IMR-90 (cell line): Measurements from ENCODE around the gene UMOD. TPM values are rescaled to one million over a fixed set of nuclear protein-coding genes. Genes with fewer than 3 reads are reported as not detected.

Source experiments
- ATAC-seq: fragments of 200-7000 bp; cut with Tn5 transposase; 2 replicates; pipeline ENCODE4 v1.9.1; 2020; ENCODE audit warnings: low read depth, mild to moderate bottlenecking, moderate library complexity
- BruUV-seq: library from RNA; stranded (reverse); fragments of 400-500 nt; replicated peaks from 2 replicates; lab custom pipeline; 2021; lab: Mats Ljungman, UMichigan
- CTCF ChIA-PET: fragments of 300-600 bp; formaldehyde crosslinking; extraction: SDS; loops from one replicate; lab custom pipeline; 2021; ENCODE audit warnings: antibody characterized with exemption; lab: Yijun Ruan, JAX
- POLR2A ChIA-PET: fragments of 300-600 bp; sonication (Branson Sonifier 250); formaldehyde crosslinking; loops from one replicate; lab custom pipeline; 2022; ENCODE audit warnings: antibody characterized with exemption; ENCODE audit not compliant: unreplicated experiment; lab: Charles Lee
- DNase-seq: peaks from one replicate; pipeline ENCODE4 v3.0.0; 2013
- H2AFZ ChIP-seq: replicated peaks from 2 replicates; pipeline ENCODE3; 2013; ENCODE audit warnings: low read length, mild to moderate bottlenecking; ENCODE audit not compliant: poor library complexity
- H2AK5ac ChIP-seq: 2 replicates; pipeline ENCODE4 v1.6.1; 2013; ENCODE audit warnings: low read depth, low read length, inconsistent platforms
- H2AK9ac ChIP-seq: replicated peaks from 2 replicates; pipeline ENCODE3; 2013; ENCODE audit warnings: mild to moderate bottlenecking, low read depth, low read length, moderate library complexity; ENCODE audit not compliant: poor library complexity
- H2BK120ac ChIP-seq: 2 replicates; pipeline ENCODE4 v1.6.1; 2013; ENCODE audit warnings: low read depth, low read length, inconsistent platforms
- H2BK15ac ChIP-seq: 3 replicates; pipeline ENCODE4 v1.6.1; 2013; ENCODE audit warnings: low read depth, low read length, inconsistent platforms
- H2BK20ac ChIP-seq: 2 replicates; pipeline ENCODE4 v1.6.1; 2013; ENCODE audit warnings: low read depth, mild to moderate bottlenecking, inconsistent platforms, low read length, moderate library complexity
- H2BK5ac ChIP-seq: 2 replicates; pipeline ENCODE4 v1.6.1; 2013; ENCODE audit warnings: mild to moderate bottlenecking, low read depth, low read length, inconsistent platforms; ENCODE audit not compliant: poor library complexity, severe bottlenecking
- H3K14ac ChIP-seq: replicated peaks from 2 replicates; pipeline ENCODE4 v1.6.1; 2013; ENCODE audit warnings: low read depth, low read length, inconsistent platforms
- H3K18ac ChIP-seq: 2 replicates; pipeline ENCODE4 v1.6.1; 2013; ENCODE audit warnings: low read depth, low read length, control low read depth
- H3K23ac ChIP-seq: 2 replicates; pipeline ENCODE4 v1.6.1; 2013; ENCODE audit warnings: low read depth, low read length, inconsistent platforms
- H3K27ac ChIP-seq: 2 replicates; pipeline ENCODE4 v1.5.1; 2013; ENCODE audit warnings: mild to moderate bottlenecking, control low read depth, low read length; ENCODE audit not compliant: insufficient read depth
- H3K27me3 ChIP-seq: 2 replicates; pipeline ENCODE4 v1.6.1; 2013; ENCODE audit warnings: low read length; ENCODE audit not compliant: control insufficient read depth, insufficient read depth
- H3K36me3 ChIP-seq: 2 replicates; pipeline ENCODE4 v1.6.1; 2013; ENCODE audit warnings: low read length, mixed read lengths; ENCODE audit not compliant: control insufficient read depth, insufficient read depth
- H3K4ac ChIP-seq: 2 replicates; pipeline ENCODE4 v1.6.1; 2013; ENCODE audit warnings: low read depth, low read length, inconsistent platforms
- H3K4me1 ChIP-seq: 2 replicates; pipeline ENCODE4 v1.6.1; 2013; ENCODE audit warnings: low read length, mixed read lengths; ENCODE audit not compliant: control insufficient read depth, insufficient read depth
- H3K4me2 ChIP-seq: 2 replicates; pipeline ENCODE4 v1.6.1; 2013; ENCODE audit warnings: low read depth, mild to moderate bottlenecking, control low read depth, low read length, moderate library complexity
- H3K4me3 ChIP-seq: 2 replicates; pipeline ENCODE4 v1.5.1; 2013; ENCODE audit warnings: low read depth, mild to moderate bottlenecking, control low read depth, low read length, moderate library complexity; ENCODE audit not compliant: insufficient read depth
- H3K56ac ChIP-seq: 2 replicates; pipeline ENCODE4 v1.6.1; 2013; ENCODE audit warnings: low read length, inconsistent platforms; ENCODE audit not compliant: insufficient read depth; ENCODE audit errors: extremely low read depth
- H3K79me1 ChIP-seq, 2 experiments: 2 replicates each; pipeline ENCODE4 v1.6.1; 2013; ENCODE audit warnings: low read length in 2 of 2, inconsistent platforms in 1 of 2, low read depth in 1 of 2
- H3K9ac ChIP-seq: 2 replicates; pipeline ENCODE4 v1.6.1; 2013; ENCODE audit warnings: low read depth, low read length, control low read depth
- H3K9me1 ChIP-seq: 2 replicates; pipeline ENCODE4 v1.6.1; 2013; ENCODE audit warnings: low read length, inconsistent platforms; ENCODE audit not compliant: insufficient read depth
- H3K9me3 ChIP-seq: 2 replicates; pipeline ENCODE4 v1.6.1; 2013; ENCODE audit warnings: low read length; ENCODE audit not compliant: control insufficient read depth, insufficient read depth
- H4K20me1 ChIP-seq: 2 replicates; pipeline ENCODE4 v1.6.1; 2013; ENCODE audit warnings: low read length, inconsistent platforms; ENCODE audit not compliant: insufficient read depth
- H4K5ac ChIP-seq: 2 replicates; pipeline ENCODE4 v1.6.1; 2013; ENCODE audit warnings: mild to moderate bottlenecking, low read depth, low read length, control low read depth
- H4K8ac ChIP-seq, 2 experiments: 2 replicates each; pipeline ENCODE4 v1.6.1; 2013; ENCODE audit warnings: low read depth in 2 of 2, low read length in 2 of 2, control low read depth in 1 of 2, inconsistent platforms in 1 of 2
- H4K91ac ChIP-seq: 2 replicates; pipeline ENCODE4 v1.6.1; 2013; ENCODE audit warnings: low read depth, low read length, inconsistent platforms; ENCODE audit not compliant: insufficient read depth
- BHLHE40 ChIP-seq: fragments of 150-350 bp; IDR thresholded peaks from 2 replicates; pipeline ENCODE4 v1.6.1; 2016; ENCODE audit warnings: mild to moderate bottlenecking, low read depth, low read length
- CHD1 ChIP-seq: IDR thresholded peaks from 2 replicates; pipeline ENCODE4 v1.6.1; 2012; ENCODE audit warnings: low read depth, low read length, improper control_type of control experiment
- MAFK ChIP-seq: IDR thresholded peaks from 2 replicates; pipeline ENCODE4 v1.6.1; 2012; ENCODE audit warnings: low read depth, low read length, improper control_type of control experiment
- MAZ ChIP-seq: IDR thresholded peaks from 2 replicates; pipeline ENCODE4 v1.6.1; 2012; ENCODE audit warnings: low read depth, mild to moderate bottlenecking, low read length, improper control_type of control experiment, moderate library complexity, borderline replicate concordance
- RAD21 ChIP-seq: IDR thresholded peaks from 2 replicates; pipeline ENCODE4 v1.6.1; 2012; ENCODE audit warnings: low read length, improper control_type of control experiment
- RFX5 ChIP-seq: IDR thresholded peaks from 2 replicates; pipeline ENCODE4 v1.8.0; 2012; ENCODE audit warnings: low read depth, mild to moderate bottlenecking, low read length, moderate library complexity
- SMC3 ChIP-seq: fragments of 150-350 bp; IDR thresholded peaks from 2 replicates; pipeline ENCODE4 v1.6.1; 2016; ENCODE audit warnings: low read depth, mild to moderate bottlenecking, antibody characterized with exemption, low read length, moderate library complexity
- WGBS, 2 experiments: methylation state at CpG; one replicate each; pipeline versions ENCODE4 v1.1.5 to v1.1.7; 2013; ENCODE audit warnings: missing lambda C conversion rate in 2 of 2; ENCODE audit not compliant: insufficient read length in 1 of 2; ENCODE audit errors: extremely low coverage in 2 of 2; 5-methylcytosine and 5-hydroxymethylcytosine counted together
- dilution Hi-C: fragments of 300-500 bp; cut with HindIII; formaldehyde crosslinking; loops from one replicate; pipeline ENCODE4 v1.14.3; 2018; ENCODE audit warnings: low sequenced_read_pairs; ENCODE audit not compliant: unreplicated experiment
- in situ Hi-C: fragments of 300-500 bp; cut with MboI; formaldehyde crosslinking; loops from 3 replicates; pipeline ENCODE4 v1.14.3; 2019; ENCODE audit warnings: low sequenced_read_pairs, inconsistent platforms, mixed read lengths
- intact Hi-C: fragments of 100-400 bp; cut with micrococcal nuclease; formaldehyde crosslinking; loops from 2 replicates; pipeline ENCODE4 v1.10.0; 2022
- polyA plus RNA-seq, 3 experiments: library from polyadenylated mRNA; depleted of rRNA; stranded (reverse); fragments of >200 nt; gene quantifications; 2 replicates each; pipeline ENCODE4 v1.2.3, GENCODE V29; 2012; ENCODE audit warnings: low replicate concordance in 1 of 3
- total RNA-seq: library from RNA; depleted of rRNA; stranded (reverse); fragments of >200 nt; gene quantifications from 2 replicates; pipeline ENCODE4 v1.2.3, GENCODE V29; 2012
- TF ChIP-seq, protein P1 (sequence below): conservative IDR thresholded peaks from 2 replicates; pipeline ENCODE4 v1.5.1; 2012; ENCODE audit warnings: mild to moderate bottlenecking, low read depth, low read length, improper control_type of control experiment
- TF ChIP-seq, protein P2 (sequence below): fragments of 150-350 bp; IDR thresholded peaks from 2 replicates; pipeline ENCODE4 v1.6.1; 2016; ENCODE audit warnings: low read depth, mild to moderate bottlenecking, low read length, moderate library complexity, borderline replicate concordance

The UMOD gene
- total and polyA plus RNA-seq, 2 of the 4 experiments (the other 2 are of a cell fraction), result not detected

DNA sequence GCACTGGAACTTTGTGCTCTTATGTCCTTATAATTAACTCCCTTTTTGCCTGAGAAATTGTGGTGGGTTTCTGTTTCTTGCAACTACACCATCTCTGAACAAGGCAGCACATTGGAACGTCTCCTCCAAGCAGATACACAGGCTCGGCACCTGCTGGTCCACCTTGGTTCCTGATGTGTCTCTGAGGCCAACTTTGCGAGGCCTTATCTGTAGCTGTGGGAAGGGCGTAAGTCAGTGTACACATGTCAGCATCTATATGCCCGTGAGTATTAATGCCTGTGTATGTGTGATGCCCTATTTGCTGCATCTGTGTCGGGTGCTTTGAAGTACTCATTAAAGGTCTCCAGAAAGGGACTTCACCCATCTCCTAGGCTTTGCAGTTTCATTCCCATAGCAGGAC is 42.7 kb downstream of the UMOD start:
- in situ Hi-C loops (loop anchor here (10.0 kb wide), 1 partner anchor 405 kb away; no protein-coding TSS in a partner anchor), dilution Hi-C loops (no loop called here), intact Hi-C loops (no loop called here)
- Histone ChIP-seq H2BK120ac (no peak overlapping the region), H2AK9ac (no peak overlapping the region), H3K56ac (no peak overlapping the region), H3K9me3 (peaks cover 7% of the 10 kb centered on the region; the same call in 1 of the 2 replicates), H3K4ac (no peak overlapping the region), H3K27me3 (no peaks in the 10 kb centered on the region), H3K36me3 (no peaks in the 10 kb centered on the region), H2AFZ (no peak overlapping the region), H3K4me1 (no peaks in the 10 kb centered on the region), H3K9me1 (no peaks in the 10 kb centered on the region), H2BK5ac (no peak overlapping the region), H2BK20ac (no peak overlapping the region), H4K20me1 (no peaks in the 10 kb centered on the region), H2BK15ac (no peak overlapping the region), H2AK5ac (no peak overlapping the region), H4K5ac (no peak overlapping the region), H3K27ac (no peak overlapping the region), H3K14ac (no peak overlapping the region), H3K4me3 (no peak overlapping the region), H3K79me1 (no peaks in the 10 kb centered on the region), H4K91ac (no peak overlapping the region), H3K23ac (no peak overlapping the region), H3K4me2 (no peak overlapping the region), H3K18ac (no peak overlapping the region), H4K8ac (no peak overlapping the region), H3K9ac (no peak overlapping the region)
- POLR2A ChIA-PET, result no interaction called here
- no peak for ATAC-seq
- CTCF ChIA-PET, result no interaction called here
- WGBS, 2 experiments, result no CpG with 5 or more reads among the region's 6 CpGs
- TF ChIP-seq MAFK (no peak), CHD1 (no peak), RAD21 (no peak), SMC3 (no peak), RFX5 (no peak), MAZ (no peak), BHLHE40 (no peak)
- TF ChIP-seq, protein P1, sequence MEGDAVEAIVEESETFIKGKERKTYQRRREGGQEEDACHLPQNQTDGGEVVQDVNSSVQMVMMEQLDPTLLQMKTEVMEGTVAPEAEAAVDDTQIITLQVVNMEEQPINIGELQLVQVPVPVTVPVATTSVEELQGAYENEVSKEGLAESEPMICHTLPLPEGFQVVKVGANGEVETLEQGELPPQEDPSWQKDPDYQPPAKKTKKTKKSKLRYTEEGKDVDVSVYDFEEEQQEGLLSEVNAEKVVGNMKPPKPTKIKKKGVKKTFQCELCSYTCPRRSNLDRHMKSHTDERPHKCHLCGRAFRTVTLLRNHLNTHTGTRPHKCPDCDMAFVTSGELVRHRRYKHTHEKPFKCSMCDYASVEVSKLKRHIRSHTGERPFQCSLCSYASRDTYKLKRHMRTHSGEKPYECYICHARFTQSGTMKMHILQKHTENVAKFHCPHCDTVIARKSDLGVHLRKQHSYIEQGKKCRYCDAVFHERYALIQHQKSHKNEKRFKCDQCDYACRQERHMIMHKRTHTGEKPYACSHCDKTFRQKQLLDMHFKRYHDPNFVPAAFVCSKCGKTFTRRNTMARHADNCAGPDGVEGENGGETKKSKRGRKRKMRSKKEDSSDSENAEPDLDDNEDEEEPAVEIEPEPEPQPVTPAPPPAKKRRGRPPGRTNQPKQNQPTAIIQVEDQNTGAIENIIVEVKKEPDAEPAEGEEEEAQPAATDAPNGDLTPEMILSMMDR, result no peak
- TF ChIP-seq, protein P2, sequence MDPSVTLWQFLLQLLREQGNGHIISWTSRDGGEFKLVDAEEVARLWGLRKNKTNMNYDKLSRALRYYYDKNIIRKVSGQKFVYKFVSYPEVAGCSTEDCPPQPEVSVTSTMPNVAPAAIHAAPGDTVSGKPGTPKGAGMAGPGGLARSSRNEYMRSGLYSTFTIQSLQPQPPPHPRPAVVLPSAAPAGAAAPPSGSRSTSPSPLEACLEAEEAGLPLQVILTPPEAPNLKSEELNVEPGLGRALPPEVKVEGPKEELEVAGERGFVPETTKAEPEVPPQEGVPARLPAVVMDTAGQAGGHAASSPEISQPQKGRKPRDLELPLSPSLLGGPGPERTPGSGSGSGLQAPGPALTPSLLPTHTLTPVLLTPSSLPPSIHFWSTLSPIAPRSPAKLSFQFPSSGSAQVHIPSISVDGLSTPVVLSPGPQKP, result no peak
- DNase-seq, result no peak
- no TSS peak for BruUV-seq
